HK-2 (cell line): ENCODE measurements around the gene NEURL4.

Experiments used
- DNase-seq: peaks from one replicate; pipeline ENCODE4 v3.0.0-alpha.2; 2018; ENCODE audit not compliant: unreplicated experiment

NEURL4 gene

GRCh38 chr17:7323731-7324437 lies 5.3 kb downstream of the NEURL4 start:
- DNase-seq = no peak

- DNase-seq = no peak
Observed at GRCh38 chr17:7322520-7323194, 6.5 kb downstream of the NEURL4 start.

GRCh38 chr17:7321466-7321865 lies 7.7 kb downstream of the NEURL4 start:
- no peak for DNase-seq

GRCh38 chr17:7318121-7318860 lies 10.8 kb downstream of the NEURL4 start:
- no peak for DNase-seq

- DNase-seq = no peak
Observed at GRCh38 chr17:7317161-7317803, 11.9 kb downstream of the NEURL4 start.

- DNase-seq = peak; percentile 15
Observed at GRCh38 chr17:7315570-7316235, 13.4 kb downstream of the NEURL4 start.

- DNase-seq = peak; percentile 90
Observed at GRCh38 chr17:7314719-7315569, 14.2 kb downstream of the NEURL4 start, which contains the start of gene GPS2. TSS of gene GPS2 (minus strand) at chr17:7315360. CDS start at chr17:7315052, 308 bp downstream.

GRCh38 chr17:7313890-7314718 lies 15.0 kb downstream of the NEURL4 start:
- peak; percentile 42 for DNase-seq

GRCh38 chr17:7313088-7313889 lies 15.8 kb downstream of the NEURL4 start:
- DNase-seq = peak; percentile 39

GRCh38 chr17:7312432-7313087 lies 16.6 kb downstream of the NEURL4 start:
- no peak for DNase-seq

- no peak for DNase-seq
Observed at GRCh38 chr17:7311110-7311705, 17.9 kb downstream of the NEURL4 start.

GRCh38 chr17:7309628-7310027 lies 19.5 kb downstream of the NEURL4 start:
- DNase-seq = no peak

GRCh38 chr17:7308625-7309433 lies 20.3 kb downstream of the NEURL4 start:
- DNase-seq = peak; percentile 76

GRCh38 chr17:7307686-7308624 lies 21.2 kb downstream of the NEURL4 start:
- peak; percentile 41 for DNase-seq

- DNase-seq = peak; percentile 100
Observed at GRCh38 chr17:7306911-7307685, 22.0 kb downstream of the NEURL4 start, which contains the start of gene EIF5A. TSS of gene EIF5A (plus strand) at chr17:7307628. CDS start at chr17:7309636, 2,008 bp downstream.
